HepG2 (cell line): Measurements from ENCODE around the gene TRIM6. TPM values are rescaled to one million over a fixed set of nuclear protein-coding genes. Genes with fewer than 3 reads are reported as not detected.

Experiments
- ATAC-seq: fragments of 200-7000 bp; cut with Tn5 transposase; 3 replicates; pipeline ENCODE4 v1.9.1; 2020; ENCODE audit warnings: mild to moderate bottlenecking, moderate library complexity
- BruUV-seq: library from RNA; stranded (reverse); fragments of 400-500 nt; replicated peaks from 2 replicates; lab custom pipeline; 2021; lab: Mats Ljungman, UMichigan
- CTCF ChIA-PET: fragments of 300-600 bp; formaldehyde crosslinking; extraction: SDS; loops from one replicate; lab custom pipeline; 2021; ENCODE audit warnings: low total read pairs, inconsistent platforms, low intra/inter-chr PET ratio; lab: Yijun Ruan, JAX
- POLR2A ChIA-PET: fragments of 350-600 bp; sonication (Branson Sonifier 250); formaldehyde crosslinking; loops from one replicate; lab custom pipeline; 2020; ENCODE audit warnings: antibody characterized with exemption, inconsistent platforms; lab: Yijun Ruan, JAX
- DNase-seq: peaks from one replicate; pipeline ENCODE4 v3.0.0-alpha.2; 2015; ENCODE audit warnings: low spot score
- FAIRE-seq: peaks from 3 replicates; lab custom pipeline; 2011; peaks lifted over from hg19 to GRCh38; lab: Jason Lieb, UNC
- H2AFZ ChIP-seq: one replicate; pipeline ENCODE4 v1.6.1; 2011; ENCODE audit warnings: low read length, inconsistent platforms
- H3K27ac ChIP-seq: fragments of 300-600 bp; 3 replicates; pipeline ENCODE4 v1.8.0; 2011; ENCODE audit warnings: mixed run types, mild to moderate bottlenecking, mixed read lengths, low read length, inconsistent platforms; ENCODE audit not compliant: insufficient read depth; ENCODE audit errors: extremely low read length
- H3K27me3 ChIP-seq, 2 experiments: fragments of 200-600 bp in 1 of 2; 2 replicates in 1 of 2; 3 replicates in 1 of 2; pipeline versions ENCODE4 v1.6.0 to v1.8.0; 2011; ENCODE audit warnings: low read length in 2 of 2, mild to moderate bottlenecking in 2 of 2, moderate library complexity in 2 of 2, inconsistent platforms in 1 of 2; ENCODE audit not compliant: insufficient read depth in 2 of 2, control insufficient read depth in 1 of 2
- H3K36me3 ChIP-seq, 2 experiments: fragments of 200-600 bp in 1 of 2; replicated peaks in 1 of 2; 2 replicates in 1 of 2; 3 replicates in 1 of 2; pipeline versions ENCODE4 v1.5.1 to v1.8.0; 2011; ENCODE audit warnings: low read length in 2 of 2, inconsistent platforms in 1 of 2; ENCODE audit not compliant: insufficient read depth in 2 of 2, control insufficient read depth in 1 of 2
- H3K4me1 ChIP-seq: 2 replicates; pipeline ENCODE4 v1.5.1; 2012; ENCODE audit warnings: low read length, inconsistent platforms; ENCODE audit not compliant: insufficient read depth
- H3K4me2 ChIP-seq: 2 replicates; pipeline ENCODE4 v1.6.0; 2011; ENCODE audit warnings: low read depth, low read length, inconsistent platforms
- H3K4me3 ChIP-seq, 3 experiments: fragments of 200-600 bp in 1 of 3; sonication (generic), shearing (Covaris generic) in 1 of 3; replicated peaks in 1 of 3; 2 replicates each; pipeline ENCODE4 v1.5.1; 2011 to 2016; ENCODE audit warnings: low read length in 3 of 3, inconsistent platforms in 2 of 3, low read depth in 2 of 3, mild to moderate bottlenecking in 2 of 3, control low read depth in 1 of 3, mixed read lengths in 1 of 3; ENCODE audit not compliant: insufficient read depth in 1 of 3
- H3K79me2 ChIP-seq: one replicate; pipeline ENCODE4 v1.6.1; 2011; ENCODE audit warnings: low read length, inconsistent platforms; ENCODE audit not compliant: insufficient read depth
- H3K9ac ChIP-seq: 2 replicates; pipeline ENCODE4 v1.6.0; 2011; ENCODE audit warnings: mild to moderate bottlenecking, low read depth, low read length, inconsistent platforms; ENCODE audit not compliant: insufficient read depth
- H3K9me3 ChIP-seq: 2 replicates; pipeline ENCODE4 v1.5.1; 2012; ENCODE audit warnings: mild to moderate bottlenecking, low read length
- H4K20me1 ChIP-seq: 2 replicates; pipeline ENCODE4 v1.6.0; 2011; ENCODE audit warnings: inconsistent platforms, mild to moderate bottlenecking, low read length, moderate library complexity; ENCODE audit not compliant: insufficient read depth
- GABPA ChIP-seq, 2 experiments: IDR thresholded peaks; 2 replicates each; pipeline ENCODE4 v1.6.1; 2011 to 2016; ENCODE audit warnings: low read depth in 2 of 2, low read length in 1 of 2, missing biosample characterization in 1 of 2, missing genetic modification characterization in 1 of 2
- IRF9 ChIP-seq: sonication (generic); formaldehyde crosslinking; IDR thresholded peaks from 2 replicates; pipeline ENCODE4 v1.8.0; 2022; ENCODE audit warnings: missing genetic modification reagents, mild to moderate bottlenecking, borderline replicate concordance
- PRDM4 ChIP-seq: sonication (generic); formaldehyde crosslinking; IDR thresholded peaks from 2 replicates; pipeline ENCODE4 v1.9.0; 2021; ENCODE audit warnings: missing genetic modification reagents, borderline replicate concordance
- RBFOX2 ChIP-seq: fragments of 200-400 bp; formaldehyde crosslinking; IDR thresholded peaks from 2 replicates; pipeline ENCODE4 v1.6.1; 2017; ENCODE audit warnings: low read depth, mild to moderate bottlenecking, low read length
- RBM39 ChIP-seq: fragments of 200-400 bp; formaldehyde crosslinking; IDR thresholded peaks from one replicate; pipeline ENCODE4 v1.6.1; 2018; ENCODE audit warnings: antibody characterized with exemption, mild to moderate bottlenecking, low read depth, low read length; ENCODE audit not compliant: poor library complexity, severe bottlenecking
- SRSF1 ChIP-seq: fragments of 200-400 bp; formaldehyde crosslinking; optimal IDR thresholded peaks from 2 replicates; pipeline ENCODE3; 2017; ENCODE audit warnings: mild to moderate bottlenecking, low read depth, low read length, moderate library complexity
- TAF15 ChIP-seq: fragments of 200-400 bp; formaldehyde crosslinking; IDR thresholded peaks from one replicate; pipeline ENCODE4 v1.6.1; 2018; ENCODE audit warnings: mild to moderate bottlenecking, low read depth, low read length; ENCODE audit not compliant: poor library complexity, severe bottlenecking
- ZC3H4 ChIP-seq: sonication (generic); formaldehyde crosslinking; IDR thresholded peaks from 2 replicates; pipeline ENCODE4 v1.4.0; 2020; ENCODE audit warnings: missing genetic modification reagents, borderline replicate concordance
- ZNF260 ChIP-seq: sonication (generic); formaldehyde crosslinking; IDR thresholded peaks from 2 replicates; pipeline ENCODE4 v1.4.0; 2020; ENCODE audit warnings: missing genetic modification reagents, low read depth, mild to moderate bottlenecking, borderline replicate concordance
- ZNF274 ChIP-seq: sonication (generic); formaldehyde crosslinking; IDR thresholded peaks from 2 replicates; pipeline ENCODE4 v1.5.1; 2020; ENCODE audit warnings: mild to moderate bottlenecking, missing genetic modification reagents
- ZNF280B ChIP-seq: sonication (generic); formaldehyde crosslinking; IDR thresholded peaks from 2 replicates; pipeline ENCODE4 v1.5.0; 2020; ENCODE audit warnings: missing genetic modification reagents, mild to moderate bottlenecking, borderline replicate concordance
- ZNF704 ChIP-seq: sonication (generic); formaldehyde crosslinking; IDR thresholded peaks from 2 replicates; pipeline ENCODE4 v1.8.1; 2023; ENCODE audit warnings: mild to moderate bottlenecking, inconsistent platforms, moderate library complexity, missing genetic modification reagents, borderline replicate concordance
- WGBS: methylation state at CpG from one replicate; pipeline ENCODE4 v1.1.6; 2017; ENCODE audit warnings: low lambda C conversion rate; 5-methylcytosine and 5-hydroxymethylcytosine counted together
- in situ Hi-C: cut with HindIII; loops from 2 replicates; pipeline ENCODE4 v1.10.0; 2017; ENCODE audit warnings: low pct_unique_long_range_greater_than_20kb; ENCODE audit not compliant: extremely low pct_ligation_motif_present
- intact Hi-C: fragments of 100-400 bp; cut with micrococcal nuclease; formaldehyde crosslinking; loops from one replicate; pipeline ENCODE4 v1.10.0; 2022; ENCODE audit not compliant: unreplicated experiment
- polyA plus RNA-seq, 8 experiments: library from polyadenylated mRNA; depleted of rRNA in 3 of 8; stranded (reverse) in 7 of 8; unstranded in 1 of 8; fragments of >200 nt; fragmentation: Illumina TruSeq in 4 of 8; extraction: Trizol in 4 of 8; gene quantifications; 2 replicates each; pipeline versions ENCODE4 v1.2.1 to v1.2.3, GENCODE V29; 2011 to 2016; ENCODE audit warnings: low read depth in 4 of 8, missing spikeins in 1 of 8, mixed read lengths in 1 of 8; ENCODE audit not compliant: insufficient read depth in 1 of 8
- total RNA-seq, 5 experiments: library from RNA; depleted of rRNA; stranded (reverse); fragments of >200 nt; fragmentation: Illumina TruSeq; extraction: Trizol; gene quantifications; 2 replicates each; pipeline ENCODE4 v1.2.3, GENCODE V29; 2016; ENCODE audit warnings: low read depth in 1 of 5

TRIM6 gene
- total and polyA plus RNA-seq, 2 of the 13 experiments (the other 11 are each of a cell fraction or from before 2014, with no cell fraction given) = not detected

GRCh38 chr11:5564259-5565019, 32.0 kb upstream of the TRIM6 start:
- no peak for DNase-seq
- H2AFZ ChIP-seq = no peak overlapping the region
- POLR2A ChIA-PET = no interaction called here
- H3K9ac ChIP-seq = no peak overlapping the region
- no peaks in the 10 kb centered on the region for H3K79me2 ChIP-seq
- no peak overlapping the region for H3K4me2 ChIP-seq
- intact Hi-C loops = no loop called here
- CTCF ChIA-PET = no interaction called here
- H3K9me3 ChIP-seq = no peaks in the 10 kb centered on the region
- H4K20me1 ChIP-seq = no peaks in the 10 kb centered on the region
- no peak for FAIRE-seq
- no peaks in the 10 kb centered on the region for H3K4me1 ChIP-seq
- BruUV-seq = no TSS peak
- peaks cover 1 to 4% of the 10 kb centered on the region in 2 experiments; a peak in 1 of 5 replicates for H3K27me3 ChIP-seq
- 0% methylated on average over 1 of the region's 1 CpG for WGBS
- no peaks in the 10 kb centered on the region for H3K36me3 ChIP-seq
- in situ Hi-C loops = no loop called here
- no peak for ATAC-seq
- TF ChIP-seq ZNF280B (CRISPR knock-in tag) (no peak), RBFOX2 (no peak), IRF9 (no peak), SRSF1 (no peak), ZNF260 (CRISPR knock-in tag) (no peak), PRDM4 (no peak), TAF15 (no peak), RBM39 (no peak), GABPA (IDR thresholded peaks at IDR 0.05; ENCODE audit: low read depth, low read length) (no peak), GABPA (CRISPR knock-in tag; IDR thresholded peaks at IDR 0.05; ENCODE audit: low read depth) (no peak), ZNF704 (no peak), ZC3H4 (CRISPR knock-in tag) (no peak), ZNF274 (no peak)
- no peak overlapping the region for H3K4me3 ChIP-seq
- H3K27ac ChIP-seq = no peak overlapping the region
